GM12875 (cell line): ENCODE data around the gene PTPRG.

Experiments used
- H3K4me3 ChIP-seq: one replicate; pipeline ENCODE4 v1.5.1; 2011; ENCODE audit warnings: low read depth, low read length, control low read depth
- TF ChIP-seq, protein P1 (sequence below): IDR thresholded peaks from 2 replicates; pipeline ENCODE4 v1.5.1; 2011; ENCODE audit warnings: low read depth, mild to moderate bottlenecking, control low read depth, inconsistent platforms, low read length, moderate library complexity, borderline replicate concordance; ENCODE audit not compliant: insufficient read depth

Gene PTPRG

DNA sequence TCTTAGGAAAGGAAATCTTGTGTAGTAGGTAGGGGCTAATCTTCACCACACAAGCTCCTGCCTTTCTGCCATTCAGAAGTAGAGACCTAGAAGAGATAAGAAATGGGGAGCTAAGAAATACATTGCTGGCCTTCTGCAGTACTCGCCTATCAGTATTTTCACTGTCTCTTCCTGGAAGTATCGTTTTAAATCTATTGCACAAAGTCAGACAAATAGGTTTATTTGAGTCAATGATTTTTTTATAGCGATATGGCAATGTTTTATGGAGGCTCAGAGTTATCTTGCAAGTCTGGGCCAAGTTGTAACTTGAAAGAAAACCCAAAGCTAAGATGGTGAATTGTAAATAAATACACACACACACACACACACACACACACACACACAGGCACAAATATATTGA lies 103.8 kb downstream of the PTPRG start:
- TF ChIP-seq, protein P1, sequence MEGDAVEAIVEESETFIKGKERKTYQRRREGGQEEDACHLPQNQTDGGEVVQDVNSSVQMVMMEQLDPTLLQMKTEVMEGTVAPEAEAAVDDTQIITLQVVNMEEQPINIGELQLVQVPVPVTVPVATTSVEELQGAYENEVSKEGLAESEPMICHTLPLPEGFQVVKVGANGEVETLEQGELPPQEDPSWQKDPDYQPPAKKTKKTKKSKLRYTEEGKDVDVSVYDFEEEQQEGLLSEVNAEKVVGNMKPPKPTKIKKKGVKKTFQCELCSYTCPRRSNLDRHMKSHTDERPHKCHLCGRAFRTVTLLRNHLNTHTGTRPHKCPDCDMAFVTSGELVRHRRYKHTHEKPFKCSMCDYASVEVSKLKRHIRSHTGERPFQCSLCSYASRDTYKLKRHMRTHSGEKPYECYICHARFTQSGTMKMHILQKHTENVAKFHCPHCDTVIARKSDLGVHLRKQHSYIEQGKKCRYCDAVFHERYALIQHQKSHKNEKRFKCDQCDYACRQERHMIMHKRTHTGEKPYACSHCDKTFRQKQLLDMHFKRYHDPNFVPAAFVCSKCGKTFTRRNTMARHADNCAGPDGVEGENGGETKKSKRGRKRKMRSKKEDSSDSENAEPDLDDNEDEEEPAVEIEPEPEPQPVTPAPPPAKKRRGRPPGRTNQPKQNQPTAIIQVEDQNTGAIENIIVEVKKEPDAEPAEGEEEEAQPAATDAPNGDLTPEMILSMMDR = no peak
- H3K4me3 ChIP-seq = no peak overlapping the region

DNA sequence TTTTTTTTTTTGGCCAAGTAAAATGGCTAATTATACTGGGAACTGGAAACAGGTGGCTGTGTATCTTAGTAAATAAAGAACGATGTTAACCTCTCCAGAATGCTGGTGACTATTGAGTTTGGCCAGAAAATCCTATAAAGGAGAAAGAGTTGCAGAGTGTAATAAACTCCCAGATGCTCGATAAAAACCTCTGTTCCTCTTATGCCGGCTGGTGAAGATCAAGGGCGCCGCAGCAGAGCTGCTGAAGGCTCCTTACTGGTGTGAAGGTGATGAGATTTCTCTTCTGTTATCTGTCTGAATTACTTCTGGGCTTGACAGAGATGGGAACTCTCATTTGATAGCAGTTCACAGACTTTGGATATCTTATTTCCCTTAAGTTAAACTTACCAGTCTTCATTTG lies 104.6 kb downstream of the PTPRG start:
- no peak overlapping the region for H3K4me3 ChIP-seq
- TF ChIP-seq, protein P1 = no peak

DNA sequence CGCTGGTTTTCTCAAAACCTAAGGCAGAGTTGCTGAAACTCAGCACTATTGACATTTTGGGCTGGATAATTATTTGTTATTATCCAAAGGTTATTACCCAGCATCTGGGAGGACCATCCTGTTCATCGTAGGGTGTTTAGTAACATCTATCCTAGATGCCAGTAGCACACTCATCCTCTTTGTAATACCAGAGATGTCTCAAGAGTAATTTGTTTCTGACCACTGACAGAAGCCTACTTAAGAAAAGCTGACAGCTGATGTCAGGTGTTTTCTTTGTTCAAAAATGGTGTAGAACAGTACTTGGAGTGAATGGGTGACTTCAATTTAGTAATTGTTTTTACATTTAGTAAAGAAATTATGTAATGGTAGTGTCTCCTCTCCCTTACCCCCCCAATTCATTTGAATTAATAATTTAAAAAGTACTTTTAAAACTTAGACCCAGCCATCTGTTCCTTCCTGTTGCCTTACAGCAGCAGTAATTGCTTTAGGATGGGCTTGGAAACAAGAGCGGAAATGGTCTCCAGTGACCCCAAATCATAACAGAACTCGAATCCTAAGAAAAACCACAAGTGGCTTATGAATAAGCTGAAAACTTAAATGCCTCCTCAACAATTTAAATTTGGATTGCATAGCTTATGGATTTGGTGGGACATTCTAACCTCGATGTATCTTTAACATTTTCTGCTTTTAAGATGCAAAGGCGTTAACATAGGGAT lies 105.4 kb downstream of the PTPRG start:
- TF ChIP-seq, protein P1 = no peak
- no peak overlapping the region for H3K4me3 ChIP-seq

DNA sequence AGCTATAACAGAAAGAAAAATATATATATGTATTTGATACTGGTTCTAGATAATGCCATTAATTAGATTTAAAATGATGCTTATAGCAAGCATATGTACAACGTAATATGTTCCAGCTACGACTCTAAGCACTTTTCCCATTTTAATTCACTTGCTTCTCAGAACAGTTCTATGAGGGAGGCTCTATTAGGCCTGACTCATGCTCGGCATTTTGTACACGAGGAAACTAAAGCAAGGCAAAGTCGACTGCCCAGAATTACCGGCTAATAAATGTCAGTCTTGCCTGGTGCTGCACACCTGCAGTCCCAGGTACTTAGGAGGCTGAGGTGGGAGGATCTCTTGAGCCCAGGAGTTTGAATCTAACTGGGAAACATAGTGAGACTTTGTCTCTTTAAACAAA lies 106.0 kb downstream of the PTPRG start:
- H3K4me3 ChIP-seq = no peak overlapping the region
- TF ChIP-seq, protein P1 = no peak

DNA sequence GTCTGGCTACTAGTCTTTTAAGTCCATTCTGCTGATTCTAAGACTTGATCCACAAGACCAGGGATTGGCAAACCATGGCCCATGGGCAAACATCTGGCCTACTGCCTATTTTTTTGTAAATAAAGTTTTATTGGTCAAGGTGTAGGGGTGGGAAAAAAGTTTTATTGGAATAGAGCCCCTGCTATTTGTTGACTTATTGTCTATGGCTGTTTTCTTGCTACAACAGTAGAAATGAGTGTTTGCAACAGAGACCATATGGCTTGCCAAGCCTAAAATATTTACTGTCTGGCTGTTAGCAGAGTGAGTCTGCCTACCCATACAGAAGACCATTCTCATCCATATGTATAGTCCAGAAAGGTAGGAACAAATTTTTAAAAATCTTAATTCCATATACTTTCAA lies 106.4 kb downstream of the PTPRG start:
- no peak overlapping the region for H3K4me3 ChIP-seq

DNA sequence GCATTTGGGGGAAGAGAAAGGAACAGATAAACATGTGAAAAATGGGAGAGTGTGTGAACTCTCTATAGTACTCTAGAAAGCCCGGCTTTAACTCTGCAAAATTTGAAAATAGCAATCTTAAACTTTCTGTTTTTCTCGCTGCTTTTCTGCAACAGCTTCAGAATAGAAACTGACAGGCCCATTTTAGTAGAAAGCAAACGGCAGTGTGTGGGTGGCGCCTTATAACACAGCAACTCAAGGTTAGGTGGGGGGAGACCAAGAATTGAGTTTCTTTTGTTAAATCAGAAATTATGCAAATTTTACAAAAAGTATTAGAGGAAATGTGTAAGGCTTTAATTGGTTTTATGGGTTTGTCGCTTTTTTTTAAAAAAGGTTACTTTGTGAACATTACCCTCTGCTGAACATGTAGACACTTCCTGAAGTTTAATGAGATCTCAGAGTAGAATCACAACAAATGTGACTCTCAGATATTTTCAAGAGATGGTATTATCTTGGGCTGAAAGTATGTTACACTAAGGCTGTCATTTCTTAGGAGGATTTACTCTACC lies 107.0 kb downstream of the PTPRG start:
- H3K4me3 ChIP-seq = no peak overlapping the region
- TF ChIP-seq, protein P1 = no peak

More for the DNA sequence above, 106.4 kb downstream of the PTPRG start:
- TF ChIP-seq, protein P1 = no peak

DNA sequence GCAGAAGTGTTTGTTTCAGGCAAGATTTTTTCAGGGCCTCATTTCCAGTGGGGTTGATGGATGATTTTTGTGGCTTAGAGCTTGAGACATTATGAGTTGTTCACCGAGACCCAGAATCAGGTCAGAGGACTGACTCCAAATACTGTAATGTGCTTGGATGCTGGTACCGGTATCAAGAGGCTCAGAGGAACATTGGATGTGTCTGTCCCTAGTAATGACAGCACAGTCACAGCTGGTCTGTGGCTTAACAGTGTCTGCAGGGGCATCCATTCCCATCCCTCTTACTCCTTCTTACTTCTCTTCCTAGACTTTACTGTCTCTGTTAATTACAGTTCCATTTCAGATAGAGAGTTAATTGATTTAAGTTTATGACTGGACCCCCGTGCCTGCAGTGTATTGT lies 107.8 kb downstream of the PTPRG start:
- no peak overlapping the region for H3K4me3 ChIP-seq
- TF ChIP-seq, protein P1 = no peak
